GM21717 (cell line): ENCODE measurements around the gene TMEM203.

Experiments
- ATAC-seq: cut with Tn5 transposase; IDR thresholded peaks from one replicate; pipeline ENCODE4 v1.9.1; 2021; ENCODE audit warnings: mild to moderate bottlenecking, moderate library complexity; ENCODE audit not compliant: unreplicated experiment

TMEM203 gene

GRCh38 chr9:137198051-137198901 lies 7.2 kb downstream of the TMEM203 start:
- no peak for ATAC-seq

DNA sequence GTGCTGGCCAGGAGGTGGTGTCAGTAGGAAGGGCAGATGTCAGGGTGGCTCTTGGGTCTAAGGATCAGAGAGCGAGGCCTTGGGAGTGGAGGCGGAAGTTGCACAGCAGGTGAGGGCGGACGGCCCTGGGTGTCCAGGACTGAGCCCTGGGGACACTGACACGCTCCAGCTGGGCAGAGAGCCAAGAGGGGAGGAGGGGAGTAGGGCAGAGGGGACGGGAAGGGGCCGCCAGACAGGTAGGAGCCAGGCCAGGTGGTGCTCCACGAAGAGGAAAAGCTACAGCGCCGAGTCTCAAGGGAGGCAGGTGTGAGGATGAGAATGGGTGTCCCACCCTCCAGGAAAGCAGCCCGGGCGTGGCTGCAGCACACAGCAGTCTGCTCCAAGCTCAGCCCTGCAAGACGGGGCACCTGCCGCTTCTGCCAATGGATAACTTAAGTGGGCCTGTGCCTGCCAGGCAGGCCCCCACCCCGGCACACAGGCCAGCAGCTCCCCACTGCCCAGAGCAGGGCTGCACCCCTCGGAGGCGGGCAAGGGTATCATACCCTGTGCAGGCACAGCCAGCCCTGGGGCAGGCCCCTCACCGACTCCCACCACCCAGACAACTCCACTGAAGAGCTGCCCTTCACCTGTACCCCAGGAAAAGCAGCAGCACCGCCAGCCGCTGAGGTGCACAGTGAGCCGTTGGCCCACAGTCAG lies 9.8 kb downstream of the TMEM203 start:
- no peak for ATAC-seq

DNA sequence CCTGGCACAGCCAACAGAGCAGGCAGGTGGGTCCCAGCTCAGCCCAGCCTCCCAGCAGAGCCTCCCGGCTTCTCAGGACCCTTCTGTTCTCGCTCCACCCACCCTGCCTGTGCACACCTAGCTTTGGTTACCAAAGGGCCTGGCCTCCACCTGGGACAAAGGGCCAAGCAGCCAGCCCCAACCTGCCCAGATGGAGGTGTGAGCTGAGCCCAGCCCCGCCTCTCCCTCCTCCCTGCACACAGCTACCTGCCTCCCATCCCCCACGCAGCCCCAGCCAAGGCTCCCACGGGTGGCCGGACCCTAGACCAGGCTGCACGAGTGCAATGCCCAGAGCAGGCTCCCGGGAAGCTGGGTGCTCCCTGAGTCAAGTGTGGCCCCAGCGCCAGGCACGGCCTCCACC lies 10.5 kb downstream of the TMEM203 start:
- no peak for ATAC-seq

DNA sequence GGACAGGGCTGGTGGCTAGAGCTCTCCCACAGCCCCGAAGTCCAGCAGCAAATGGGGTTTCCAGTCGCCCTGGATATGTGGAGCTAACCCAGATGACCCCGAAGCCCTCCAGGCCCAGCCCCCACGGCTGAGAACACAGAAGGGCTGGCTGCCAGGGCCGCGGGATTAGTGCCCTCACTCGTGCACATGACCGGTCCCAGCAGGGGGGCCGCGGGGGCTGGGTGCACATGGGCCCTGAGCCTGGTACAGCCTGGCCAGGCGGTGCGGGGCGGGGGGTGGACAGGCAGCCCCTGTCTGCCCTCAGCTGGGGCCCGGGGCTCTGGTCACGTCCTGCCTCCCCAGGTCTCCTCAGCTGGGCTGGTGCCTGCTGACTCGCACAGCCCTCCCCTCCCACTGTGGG lies 11.1 kb downstream of the TMEM203 start:
- ATAC-seq = no peak

DNA sequence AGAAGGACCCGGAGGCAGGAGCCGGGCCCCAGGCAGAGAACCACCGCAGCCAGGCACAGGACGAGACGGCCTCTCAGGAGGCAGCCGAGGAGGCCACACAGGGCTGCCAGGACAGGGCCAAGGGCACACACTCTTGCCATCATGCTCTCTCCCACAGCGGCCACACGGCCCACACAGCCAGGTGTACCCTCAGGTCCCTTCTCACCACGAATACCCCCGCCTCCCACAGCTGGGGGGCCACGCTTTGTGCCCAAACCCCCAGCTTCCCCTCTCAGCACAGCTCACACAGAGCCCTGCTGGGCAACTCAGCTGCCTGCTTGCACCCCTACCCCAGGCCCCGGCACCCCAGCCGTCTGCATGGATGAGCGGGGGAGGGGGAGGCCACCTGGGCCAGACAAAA lies 11.7 kb downstream of the TMEM203 start:
- ATAC-seq = no peak

DNA sequence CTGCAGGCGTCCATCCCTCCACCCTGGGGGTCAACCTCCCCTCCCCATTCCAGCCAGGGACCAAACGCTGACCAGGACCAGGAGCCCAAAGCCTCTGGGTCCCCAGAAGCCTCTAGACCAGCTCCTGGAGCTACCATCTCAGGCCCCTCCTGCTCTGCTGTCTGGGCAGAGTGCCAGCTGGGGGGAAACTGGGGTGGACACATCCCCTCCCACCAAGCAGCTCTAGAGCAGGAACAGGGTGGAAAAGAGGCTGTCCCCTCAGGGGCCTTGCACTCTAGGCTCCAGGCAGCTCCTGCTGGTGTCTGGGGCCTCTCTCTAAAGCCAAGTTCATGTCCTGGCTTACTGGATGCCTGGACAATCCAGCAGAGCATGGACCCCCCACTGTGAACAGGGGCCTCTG lies 12.6 kb downstream of the TMEM203 start:
- no peak for ATAC-seq

DNA sequence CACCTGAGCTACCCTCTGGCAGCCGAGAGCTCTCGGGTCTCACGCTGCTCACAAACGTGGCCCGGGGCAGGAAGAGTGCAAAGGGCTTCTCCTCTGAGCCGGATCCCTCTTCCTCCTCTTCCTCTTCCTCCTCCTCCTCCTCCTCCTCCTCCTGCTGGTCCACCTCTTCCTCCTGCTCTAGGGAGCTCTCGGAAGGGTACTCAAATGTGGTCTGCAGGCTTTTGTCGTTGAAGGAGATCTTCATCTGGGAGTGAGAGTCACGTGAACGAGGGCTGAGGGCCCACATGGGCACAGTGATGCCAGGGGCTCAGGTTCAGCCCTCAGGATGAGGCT lies 13.0 kb downstream of the TMEM203 start:
- ATAC-seq = no peak

DNA sequence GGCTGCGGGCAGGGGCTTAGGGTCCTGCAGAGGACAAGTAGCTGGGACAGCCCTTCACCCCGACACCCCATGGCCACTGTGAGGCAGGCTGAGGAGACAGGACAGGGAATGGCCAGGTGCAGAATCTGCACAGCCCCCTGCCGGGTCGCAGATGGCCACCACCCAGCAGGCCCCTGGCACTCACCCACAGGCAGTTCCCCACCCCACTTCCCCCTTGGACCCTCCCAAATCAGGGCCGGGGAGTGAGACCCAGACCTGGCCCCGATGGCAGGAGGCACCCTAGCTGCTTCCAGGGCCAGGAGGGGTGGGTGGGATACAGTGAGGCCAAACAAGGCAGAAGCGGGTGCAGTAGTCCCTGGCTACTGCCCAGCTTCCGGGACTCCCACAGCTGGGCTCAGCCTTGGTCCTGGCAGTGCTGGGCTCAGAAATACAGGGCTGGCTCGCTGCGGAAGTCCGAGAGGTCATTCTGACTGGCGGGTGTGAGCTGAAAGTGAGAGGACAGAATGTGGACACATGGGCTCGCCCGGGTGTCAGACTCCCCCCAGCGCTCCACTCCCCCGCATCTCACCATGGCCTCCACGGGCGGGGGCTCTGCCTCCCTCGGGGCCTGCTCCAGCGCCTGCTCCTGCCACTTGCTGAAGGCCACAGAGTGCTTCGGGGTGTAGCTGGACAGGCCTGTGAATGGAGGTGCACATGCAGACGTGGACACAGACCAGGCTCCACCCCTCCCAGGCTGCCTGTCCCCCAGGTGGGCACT lies 13.6 kb downstream of the TMEM203 start:
- no peak for ATAC-seq

- ATAC-seq = no peak
Observed at GRCh38 chr9:137191245-137191644, 14.2 kb downstream of the TMEM203 start.

DNA sequence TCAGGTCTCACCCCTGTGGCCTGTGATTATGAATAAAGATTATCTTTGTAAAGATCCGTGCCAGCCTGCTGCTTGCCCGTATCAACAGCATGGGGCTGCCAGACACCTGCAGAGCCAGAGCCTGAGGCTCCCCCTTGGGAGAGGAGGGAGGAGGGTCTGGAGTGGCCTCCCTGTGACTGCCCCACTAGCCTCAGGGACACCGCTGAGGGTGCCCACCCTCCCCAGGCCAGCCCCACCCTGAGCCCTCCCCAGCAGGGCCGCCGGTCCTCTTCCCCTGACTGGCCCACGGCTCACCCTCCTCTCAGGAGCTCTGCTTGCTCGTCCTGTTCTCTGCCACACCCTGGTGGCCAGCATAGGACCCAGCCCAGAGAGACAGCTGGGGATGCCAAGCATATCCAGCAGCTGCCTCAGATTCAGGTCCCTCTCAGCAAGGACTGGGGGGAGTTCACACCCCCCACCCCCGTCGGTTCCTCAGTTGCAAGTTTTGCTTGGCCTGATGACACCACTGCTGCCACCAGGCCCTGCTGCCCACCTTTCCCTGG lies 15.1 kb downstream of the TMEM203 start:
- no peak for ATAC-seq

DNA sequence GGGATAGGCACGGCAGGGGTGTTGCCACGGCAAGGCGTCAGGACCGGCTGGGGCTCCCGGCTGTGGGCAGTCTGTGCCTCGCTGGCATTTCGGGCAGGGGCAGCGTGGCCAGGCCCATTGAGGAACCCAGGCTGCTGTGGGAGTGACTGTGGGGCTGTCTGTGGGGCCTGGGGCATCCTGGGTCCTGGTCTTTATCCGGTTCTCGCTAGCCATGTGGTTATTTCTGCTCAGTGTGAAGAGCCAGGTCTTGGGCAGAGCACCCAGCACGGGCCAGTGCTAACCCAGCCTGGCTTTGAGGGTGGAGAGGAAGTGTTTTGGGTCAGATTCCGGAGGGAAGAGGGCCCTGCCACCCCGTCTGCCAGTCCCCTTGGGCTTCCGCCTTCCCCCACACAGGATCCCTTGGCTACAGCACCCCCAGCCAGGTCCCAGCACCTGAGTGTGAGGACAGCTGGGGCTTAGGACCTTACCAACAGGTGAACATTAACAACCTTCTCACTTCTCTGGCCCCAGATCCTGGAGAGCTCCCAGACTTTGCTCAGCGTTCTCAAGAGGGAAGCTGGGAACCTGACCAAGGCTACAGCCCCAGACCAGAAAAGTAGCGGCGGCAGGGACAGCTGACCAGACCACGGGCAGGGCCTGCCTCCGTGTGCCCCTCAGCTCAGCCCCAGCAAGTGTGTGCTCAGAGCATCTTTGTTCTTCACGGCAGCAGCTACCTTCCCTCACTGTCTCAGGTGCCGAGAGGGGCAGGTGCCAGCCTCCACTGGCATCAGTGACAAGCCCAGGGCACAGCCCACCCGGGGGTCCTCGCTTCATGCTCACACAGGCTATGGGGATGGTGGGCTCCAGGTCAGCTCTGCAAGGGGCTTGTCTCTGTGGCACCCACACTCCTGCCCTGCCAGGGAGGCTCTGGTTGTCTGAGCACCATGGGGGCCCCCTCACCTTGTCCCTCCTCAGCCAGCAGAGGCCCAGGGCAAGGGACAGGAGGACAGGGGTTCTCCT lies 15.9 kb downstream of the TMEM203 start:
- ATAC-seq = peak; percentile 7

- peak; percentile 48 for ATAC-seq
Observed at GRCh38 chr9:137188490-137189296, 16.8 kb downstream of the TMEM203 start, which contains the start of the genes ANAPC2 and SSNA1. Gene ANAPC2, minus strand, starts transcription at chr9:137188560. Its CDS starts 28 bp downstream, at chr9:137188532. Gene SSNA1, plus strand, starts transcription at chr9:137188676. Its CDS starts 51 bp downstream, at chr9:137188727.

GRCh38 chr9:137188086-137188489 lies 17.4 kb downstream of the TMEM203 start:
- no peak for ATAC-seq

GRCh38 chr9:137187386-137187785 lies 18.1 kb downstream of the TMEM203 start:
- ATAC-seq = no peak

DNA sequence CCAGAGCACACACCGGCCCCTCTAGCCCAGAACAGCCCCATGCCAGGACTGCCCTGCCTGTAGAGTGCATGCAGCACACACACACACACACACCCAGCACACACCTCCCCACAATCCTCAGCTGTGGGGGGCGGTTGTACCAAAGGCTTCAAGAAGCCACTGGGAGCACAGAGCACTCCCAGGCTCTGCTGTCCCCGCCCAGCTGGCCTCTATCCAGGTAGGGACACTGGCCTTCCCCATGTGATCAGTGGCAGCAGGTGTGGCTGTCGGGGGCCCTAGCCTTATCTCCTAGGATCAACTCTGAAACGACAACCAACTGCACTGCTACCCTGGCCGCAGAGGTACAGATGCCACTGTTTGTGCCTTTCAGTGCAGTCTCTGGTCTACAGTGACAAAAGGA lies 19.1 kb downstream of the TMEM203 start:
- ATAC-seq = no peak

- ATAC-seq = no peak
Observed at GRCh38 chr9:137185921-137186320, 19.5 kb downstream of the TMEM203 start.

DNA sequence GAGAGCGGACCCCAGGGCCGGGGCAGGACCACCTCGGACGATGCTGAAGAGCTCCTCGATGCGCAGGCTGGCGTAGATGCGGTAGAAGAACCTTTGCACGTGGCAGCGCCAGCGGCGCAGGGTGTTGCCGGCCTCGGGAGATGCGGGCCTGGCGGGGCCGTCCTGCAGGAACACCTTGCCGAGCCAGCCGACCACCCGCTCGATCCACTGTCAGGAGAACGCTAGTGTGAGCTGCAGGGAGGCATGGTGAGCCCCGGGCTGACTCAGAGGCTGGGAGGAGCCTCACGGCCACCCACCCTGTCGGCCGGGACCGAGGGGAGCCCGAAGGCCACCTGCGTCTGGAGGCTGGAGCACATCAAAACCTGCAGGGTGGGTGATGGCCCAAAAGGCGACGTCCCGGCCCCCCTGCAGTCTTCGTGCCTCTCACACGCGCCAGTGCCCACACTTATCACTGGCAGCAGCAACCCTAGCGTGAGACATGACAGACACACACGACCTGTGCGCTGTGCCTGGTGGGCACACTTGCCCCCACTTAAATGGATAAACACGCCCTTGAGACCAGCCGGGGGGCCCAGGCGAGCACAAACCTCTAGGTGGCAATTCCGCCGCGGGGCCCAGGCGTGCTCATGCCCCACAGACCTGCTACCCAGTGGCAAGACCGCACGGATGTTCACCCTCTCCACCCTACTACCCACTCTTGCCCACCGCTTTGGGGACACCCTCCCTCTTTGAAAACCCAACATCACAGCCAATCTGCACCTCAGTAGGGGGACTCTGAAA lies 20.4 kb downstream of the TMEM203 start:
- no peak for ATAC-seq

- ATAC-seq = no peak
Observed at GRCh38 chr9:137183980-137184595, 21.4 kb downstream of the TMEM203 start.
